ENCODE results near the gene DES. TPM values are rescaled to one million over a fixed set of nuclear protein-coding genes. Genes with fewer than 3 reads are reported as not detected.
A peak's percentile ranks its signal among the peaks of the same experiment; 100 is the strongest.

Gene DES
- total RNA-seq, 4 donors from 2014 or later: 19.4 to 163 (median 37.8) TPM

- DNase-seq (ENCODE audit: low spot score in 2 of 2): no peak
- intact Hi-C loops (cut with DNase I; ENCODE audit: low total_unique reads): no loop called here
- TF ChIP-seq CTCF (IDR thresholded peaks at IDR 0.05) (peak in 1 of 3 donors; percentile 16), POLR2A (IDR thresholded peaks at IDR 0.05) (no peak)
- H3K4me3 ChIP-seq (ENCODE audit: low read depth, poor library complexity, severe bottlenecking): no peak overlapping the region
- 71 to 76% methylated on average over 14 of the region's 14 CpGs for WGBS, 2 donors
Measured at GRCh38 chr2:219423652-219424377, 5.6 kb downstream of the DES start.

- DNase-seq (ENCODE audit: low spot score in 2 of 2): no peak
- intact Hi-C loops (cut with DNase I; ENCODE audit: low total_unique reads): no loop called here
- WGBS, 2 donors: 83 to 90% methylated on average over 8 of the region's 8 CpGs
- no peak for TF ChIP-seq POLR2A (IDR thresholded peaks at IDR 0.05)
- no peak for TF ChIP-seq CTCF (IDR thresholded peaks at IDR 0.05)
- H3K4me3 ChIP-seq (ENCODE audit: low read depth, poor library complexity, severe bottlenecking): no peak overlapping the region
Measured at GRCh38 chr2:219425238-219426067, 7.3 kb downstream of the DES start.

- WGBS, 2 donors: 71 to 72% methylated on average over 7 of the region's 7 CpGs
- H3K4me3 ChIP-seq (ENCODE audit: low read depth, poor library complexity, severe bottlenecking): no peak overlapping the region
- DNase-seq (ENCODE audit: low spot score in 2 of 2): no peak
- TF ChIP-seq CTCF (IDR thresholded peaks at IDR 0.05) (no peak), POLR2A (IDR thresholded peaks at IDR 0.05) (no peak)
- intact Hi-C loops (cut with DNase I; ENCODE audit: low total_unique reads): no loop called here
Measured at GRCh38 chr2:219426068-219426443, 7.9 kb downstream of the DES start.

- intact Hi-C loops (cut with DNase I; ENCODE audit: low total_unique reads): no loop called here
- no peak for DNase-seq (ENCODE audit: low spot score in 2 of 2)
- TF ChIP-seq CTCF (IDR thresholded peaks at IDR 0.05) (no peak), POLR2A (IDR thresholded peaks at IDR 0.05) (no peak)
- 82 to 85% methylated on average over 7 of the region's 7 CpGs for WGBS, 2 donors
- H3K4me3 ChIP-seq (ENCODE audit: low read depth, poor library complexity, severe bottlenecking): no peak overlapping the region
Measured at GRCh38 chr2:219426534-219427136, 8.5 kb downstream of the DES start.

- no peak overlapping the region for H3K4me3 ChIP-seq (ENCODE audit: low read depth, poor library complexity, severe bottlenecking)
- DNase-seq (ENCODE audit: low spot score in 2 of 2): no peak
- TF ChIP-seq CTCF (IDR thresholded peaks at IDR 0.05) (no peak), POLR2A (IDR thresholded peaks at IDR 0.05) (no peak)
- intact Hi-C loops (cut with DNase I; ENCODE audit: low total_unique reads): no loop called here
Measured at GRCh38 chr2:219428469-219428868, 10.3 kb downstream of the DES start.
